Astrocyte (in vitro differentiated cells and primary cell): ENCODE measurements around the gene DHFR2. TPM values are rescaled to one million over a fixed set of nuclear protein-coding genes. Genes with fewer than 3 reads are reported as not detected.

Experiments
- DNase-seq: peaks from one replicate; pipeline ENCODE4 v3.0.0-alpha.2; 2010; ENCODE audit warnings: low read depth
- FAIRE-seq: peaks from 2 replicates; lab custom pipeline; 2011; peaks lifted over from hg19 to GRCh38; lab: Jason Lieb, UNC
- H2AFZ ChIP-seq: 2 replicates; pipeline ENCODE4 v1.6.0; 2012; ENCODE audit warnings: low read depth, low read length, inconsistent platforms
- H3K27ac ChIP-seq: 2 replicates; pipeline ENCODE4 v1.5.1; 2011; ENCODE audit warnings: low read depth, low read length, inconsistent platforms
- H3K27me3 ChIP-seq: 2 replicates; pipeline ENCODE4 v1.6.0; 2011; ENCODE audit warnings: low read length, inconsistent platforms; ENCODE audit not compliant: insufficient read depth
- H3K36me3 ChIP-seq: 2 replicates; pipeline ENCODE4 v1.5.1; 2011; ENCODE audit warnings: low read length, inconsistent platforms; ENCODE audit not compliant: insufficient read depth
- H3K4me1 ChIP-seq: 2 replicates; pipeline ENCODE4 v1.5.1; 2011; ENCODE audit warnings: low read length, inconsistent platforms; ENCODE audit not compliant: insufficient read depth
- H3K4me2 ChIP-seq: 2 replicates; pipeline ENCODE4 v1.6.0; 2012; ENCODE audit warnings: low read length, inconsistent platforms
- H3K4me3 ChIP-seq: 2 replicates; pipeline ENCODE4 v1.5.1; 2011; ENCODE audit warnings: low read depth, mild to moderate bottlenecking, low read length, inconsistent platforms; ENCODE audit not compliant: insufficient read depth
- H3K79me2 ChIP-seq: 2 replicates; pipeline ENCODE4 v1.6.0; 2012; ENCODE audit warnings: mild to moderate bottlenecking, low read length, inconsistent platforms; ENCODE audit not compliant: insufficient read depth
- H3K9ac ChIP-seq: 2 replicates; pipeline ENCODE4 v1.6.0; 2012; ENCODE audit warnings: mild to moderate bottlenecking, low read length, inconsistent platforms
- H3K9me3 ChIP-seq: 2 replicates; pipeline ENCODE4 v1.5.1; 2012; ENCODE audit warnings: low read depth, mild to moderate bottlenecking, low read length, inconsistent platforms; ENCODE audit not compliant: insufficient read depth
- H4K20me1 ChIP-seq: 2 replicates; pipeline ENCODE4 v1.6.0; 2012; ENCODE audit warnings: low read length, inconsistent platforms; ENCODE audit not compliant: insufficient read depth
- H3K27ac Mint-ChIP-seq: one replicate; pipeline ENCODE4 v1.8.0; 2021; ENCODE audit warnings: mild to moderate bottlenecking, mixed read lengths; ENCODE audit not compliant: unreplicated experiment
- H3K27me3 Mint-ChIP-seq: one replicate; pipeline ENCODE4 v1.8.0; 2021; ENCODE audit warnings: low read depth, mixed read lengths; ENCODE audit not compliant: unreplicated experiment
- H3K36me3 Mint-ChIP-seq: one replicate; pipeline ENCODE4 v1.8.0; 2021; ENCODE audit warnings: low read depth, mixed read lengths; ENCODE audit not compliant: unreplicated experiment
- H3K4me1 Mint-ChIP-seq: one replicate; pipeline ENCODE4 v1.8.0; 2021; ENCODE audit warnings: low read depth, mixed read lengths; ENCODE audit not compliant: unreplicated experiment
- H3K4me3 Mint-ChIP-seq: one replicate; pipeline ENCODE4 v1.8.0; 2021; ENCODE audit warnings: mild to moderate bottlenecking, moderate library complexity, mixed read lengths; ENCODE audit not compliant: unreplicated experiment
- H3K9me3 Mint-ChIP-seq: one replicate; pipeline ENCODE4 v1.8.0; 2021; ENCODE audit warnings: mild to moderate bottlenecking, mixed read lengths; ENCODE audit not compliant: unreplicated experiment
- CTCF ChIP-seq: IDR thresholded peaks from 2 replicates; pipeline ENCODE4 v1.5.1; 2011; ENCODE audit warnings: low read depth, mild to moderate bottlenecking, inconsistent platforms, low read length, moderate library complexity; ENCODE audit not compliant: insufficient read depth
- EZH2 ChIP-seq: IDR thresholded peaks from 2 replicates; pipeline ENCODE4 v1.6.1; 2012; ENCODE audit warnings: mild to moderate bottlenecking, low read length, inconsistent platforms; ENCODE audit not compliant: insufficient read depth
- total RNA-seq: library from RNA; stranded (reverse); gene quantifications from 2 replicates; pipeline ENCODE4 v1.2.1, GENCODE V29; 2021

The DHFR2 gene
- total RNA-seq, 1 donor from 2014 or later = 3.4 TPM

- no peaks in the 10 kb centered on the region for H3K79me2 ChIP-seq
- H2AFZ ChIP-seq = no peak overlapping the region
- H3K9me3 ChIP-seq = no peaks in the 10 kb centered on the region
- no peak for FAIRE-seq
- H3K27me3 ChIP-seq = no peaks in the 10 kb centered on the region
- TF ChIP-seq EZH2 (no peak), CTCF (no peak)
- no peak overlapping the region for H3K4me2 ChIP-seq
- no peak overlapping the region for H3K4me3 ChIP-seq
- no peak for DNase-seq
- H3K36me3 Mint-ChIP-seq = peaks cover 4% of the 10 kb centered on the region
- H3K4me1 ChIP-seq = no peaks in the 10 kb centered on the region
- H3K9ac ChIP-seq = no peak overlapping the region
- H3K27ac Mint-ChIP-seq = no peak overlapping the region
- peaks cover 10% of the 10 kb centered on the region for H3K4me1 Mint-ChIP-seq
- H3K27me3 Mint-ChIP-seq = no peaks in the 10 kb centered on the region
- H3K4me3 Mint-ChIP-seq = no peak overlapping the region
- no peaks in the 10 kb centered on the region for H3K36me3 ChIP-seq
- no peaks in the 10 kb centered on the region for H3K9me3 Mint-ChIP-seq
- H3K27ac ChIP-seq = no peak overlapping the region
- no peaks in the 10 kb centered on the region for H4K20me1 ChIP-seq
These were observed 51.4 kb downstream of the DHFR2 start for GRCh38 chr3:94011233-94011711.

GRCh38 chr3:94009608-94010007 lies 53.1 kb downstream of the DHFR2 start:
- Histone ChIP-seq H3K4me2 (no peak overlapping the region), H3K79me2 (no peaks in the 10 kb centered on the region), H3K9me3 (no peaks in the 10 kb centered on the region), H3K27me3 (no peaks in the 10 kb centered on the region), H3K4me3 (no peak overlapping the region), H3K27ac (no peak overlapping the region), H3K4me1 (no peaks in the 10 kb centered on the region), H4K20me1 (no peaks in the 10 kb centered on the region), H2AFZ (no peak overlapping the region), H3K9ac (no peak overlapping the region), H3K36me3 (no peaks in the 10 kb centered on the region)
- Mint-ChIP-seq H3K9me3 (no peaks in the 10 kb centered on the region), H3K36me3 (no peaks in the 10 kb centered on the region), H3K27me3 (no peaks in the 10 kb centered on the region), H3K4me3 (no peak overlapping the region), H3K27ac (no peak overlapping the region), H3K4me1 (peaks cover 10% of the 10 kb centered on the region)
- FAIRE-seq (no peak), DNase-seq (no peak)
- TF ChIP-seq CTCF = no peak
- no peak for TF ChIP-seq EZH2

- no peaks in the 10 kb centered on the region for H3K36me3 Mint-ChIP-seq
- H3K27me3 Mint-ChIP-seq = no peaks in the 10 kb centered on the region
- no peak overlapping the region for H3K27ac Mint-ChIP-seq
- Histone ChIP-seq H3K4me3 (no peak overlapping the region), H2AFZ (no peak overlapping the region), H3K9me3 (no peaks in the 10 kb centered on the region), H3K27ac (no peak overlapping the region), H3K9ac (no peak overlapping the region), H3K27me3 (no peaks in the 10 kb centered on the region), H3K79me2 (no peaks in the 10 kb centered on the region), H4K20me1 (no peaks in the 10 kb centered on the region), H3K4me2 (no peak overlapping the region), H3K36me3 (no peaks in the 10 kb centered on the region), H3K4me1 (peaks cover 4% of the 10 kb centered on the region)
- H3K4me1 Mint-ChIP-seq = peaks cover 10% of the 10 kb centered on the region
- DNase-seq = no peak
- TF ChIP-seq CTCF = no peak
- no peak for TF ChIP-seq EZH2
- no peak for FAIRE-seq
- no peaks in the 10 kb centered on the region for H3K9me3 Mint-ChIP-seq
- H3K4me3 Mint-ChIP-seq = no peak overlapping the region
These were observed 54.5 kb downstream of the DHFR2 start for GRCh38 chr3:94008253-94008652.

Other genes starting within 250 kb of the DHFR2 start
- 11.5 and 13.4 TPM in 2 replicates for gene PROS1, start 89.0 kb downstream of the DHFR2 start, total RNA-seq
- gene ARL13B, start 82.8 kb downstream of the DHFR2 start, total RNA-seq = 9.8 and 10.9 TPM in 2 replicates
- gene STX19, start 34.3 kb downstream of the DHFR2 start, total RNA-seq = not detected in 2 replicates
- 9.4 and 10.3 TPM in 2 replicates for gene NSUN3, start 145 bp upstream of the DHFR2 start, total RNA-seq